Breast epithelium (tissue), 3 donors: Measurements from ENCODE around the gene FAAP100.

ENCODE experiments used
- CTCF ChIP-seq, 3 donors: fragments of 450-650 bp; IDR thresholded peaks; one replicate each; pipeline ENCODE4 v1.5.1; 2016 to 2017; ENCODE audit warnings: antibody characterized with exemption in 3 of 3, mild to moderate bottlenecking in 3 of 3, moderate library complexity in 3 of 3
- POLR2A ChIP-seq: fragments of 450-650 bp; IDR thresholded peaks from one replicate; pipeline ENCODE4 v1.6.1; 2016; ENCODE audit warnings: antibody characterized with exemption, mild to moderate bottlenecking, moderate library complexity
- POLR2AphosphoS5 ChIP-seq, 3 donors: sonication (generic); formaldehyde crosslinking; IDR thresholded peaks; one replicate each; pipeline ENCODE4 v1.6.1; 2017; ENCODE audit warnings: antibody characterized with exemption in 3 of 3

GRCh38 chr17:81509972-81510784 lies 42.0 kb downstream of the FAAP100 start:
- TF ChIP-seq CTCF (IDR thresholded peaks at IDR 0.05) (no peak), POLR2A (no peak), POLR2AphosphoS5 (IDR thresholded peaks at IDR 0.05) (peak in 1 of 3 donors; percentile 37)
